ENCODE measurements around the gene C2orf68.

Gene C2orf68

DNA sequence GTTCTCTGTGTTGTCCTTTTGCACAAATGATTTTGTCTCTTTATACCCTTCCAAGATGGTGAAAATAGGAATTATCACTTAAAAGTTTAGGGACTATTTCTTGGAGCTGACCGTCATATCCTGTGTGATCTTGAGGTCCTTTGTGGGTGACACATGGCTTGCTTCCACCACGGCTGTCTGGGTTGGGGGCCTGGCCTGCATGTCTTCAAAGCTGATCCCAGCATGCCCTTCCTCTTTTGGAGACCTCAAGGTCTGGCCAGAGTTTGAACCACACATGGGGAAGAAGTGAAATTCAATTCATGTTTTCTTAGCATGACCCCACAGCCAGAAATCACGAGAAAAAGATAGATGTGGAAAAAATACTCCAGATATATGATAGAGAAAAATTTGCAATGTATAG, 42.1 kb upstream of the C2orf68 start:
- H3K4me3 ChIP-seq (ENCODE audit: low read depth in 1 of 2, low read length in 2 of 2): no peak overlapping the region
- TF ChIP-seq CTCF (IDR thresholded peaks at IDR 0.05; ENCODE audit: borderline replicate concordance, extremely low read depth, low read length, poor library complexity, severe bottlenecking): no peak
- TF ChIP-seq EZH2 (IDR thresholded peaks at IDR 0.05; ENCODE audit: borderline replicate concordance, low read depth, low read length, severe bottlenecking): no peak
- no peaks in the 10 kb centered on the region for H3K4me1 ChIP-seq (ENCODE audit: insufficient read depth, low read length)
- no peak overlapping the region for H3K4me2 ChIP-seq (ENCODE audit: insufficient read depth, low read length)
- H3K9me3 ChIP-seq (ENCODE audit: insufficient read depth, low read length, severe bottlenecking): no peaks in the 10 kb centered on the region
- H3K27ac ChIP-seq (ENCODE audit: low read length): no peak overlapping the region
- H4K20me1 ChIP-seq (ENCODE audit: insufficient read depth, low read length): no peaks in the 10 kb centered on the region
- H3K79me2 ChIP-seq (ENCODE audit: insufficient read depth, low read length): no peaks in the 10 kb centered on the region
- no peak for DNase-seq
- no peak overlapping the region for H3K9ac ChIP-seq (ENCODE audit: low read depth, low read length)
- peaks cover 54% of the 10 kb centered on the region for H3K36me3 ChIP-seq (ENCODE audit: insufficient read depth, low read length)
- ATAC-seq (ENCODE audit: insufficient read depth, low read depth): no peak
- H3K27me3 ChIP-seq (ENCODE audit: insufficient read depth, low read length, poor library complexity): no peaks in the 10 kb centered on the region
- no peak overlapping the region for H2AFZ ChIP-seq (ENCODE audit: low read depth, low read length)

- Histone ChIP-seq H2AFZ (ENCODE audit: low read depth, low read length) (no peak overlapping the region), H4K20me1 (ENCODE audit: insufficient read depth, low read length) (peaks cover 6% of the 10 kb centered on the region; the same call in 1 of the 2 replicates), H3K4me2 (ENCODE audit: insufficient read depth, low read length) (no peak overlapping the region), H3K9me3 (ENCODE audit: insufficient read depth, low read length, severe bottlenecking) (no peaks in the 10 kb centered on the region), H3K27ac (ENCODE audit: low read length) (no peak overlapping the region), H3K9ac (ENCODE audit: low read depth, low read length) (no peak overlapping the region), H3K79me2 (ENCODE audit: insufficient read depth, low read length) (no peaks in the 10 kb centered on the region), H3K4me3 (ENCODE audit: low read depth in 1 of 2, low read length in 2 of 2) (no peak overlapping the region), H3K27me3 (ENCODE audit: insufficient read depth, low read length, poor library complexity) (no peaks in the 10 kb centered on the region), H3K36me3 (ENCODE audit: insufficient read depth, low read length) (peaks cover 70% of the 10 kb centered on the region), H3K4me1 (ENCODE audit: insufficient read depth, low read length) (no peaks in the 10 kb centered on the region)
- no peak for DNase-seq
- TF ChIP-seq EZH2 (IDR thresholded peaks at IDR 0.05; ENCODE audit: borderline replicate concordance, low read depth, low read length, severe bottlenecking) (no peak), CTCF (IDR thresholded peaks at IDR 0.05; ENCODE audit: borderline replicate concordance, extremely low read depth, low read length, poor library complexity, severe bottlenecking) (no peak)
- ATAC-seq (ENCODE audit: insufficient read depth, low read depth): no peak
These were observed 40.2 kb upstream of the C2orf68 start for GRCh38 chr2:85652056-85652455.

- H3K4me1 ChIP-seq (ENCODE audit: insufficient read depth, low read length): no peaks in the 10 kb centered on the region
- H3K79me2 ChIP-seq (ENCODE audit: insufficient read depth, low read length): no peaks in the 10 kb centered on the region
- no peaks in the 10 kb centered on the region for H3K9me3 ChIP-seq (ENCODE audit: insufficient read depth, low read length, severe bottlenecking)
- no peak for DNase-seq
- H3K9ac ChIP-seq (ENCODE audit: low read depth, low read length): no peak overlapping the region
- no peak overlapping the region for H2AFZ ChIP-seq (ENCODE audit: low read depth, low read length)
- H3K4me2 ChIP-seq (ENCODE audit: insufficient read depth, low read length): no peak overlapping the region
- peaks cover 76% of the 10 kb centered on the region for H3K36me3 ChIP-seq (ENCODE audit: insufficient read depth, low read length)
- H3K4me3 ChIP-seq (ENCODE audit: low read depth in 1 of 2, low read length in 2 of 2): no peak overlapping the region
- TF ChIP-seq CTCF (IDR thresholded peaks at IDR 0.05; ENCODE audit: borderline replicate concordance, extremely low read depth, low read length, poor library complexity, severe bottlenecking) (no peak), EZH2 (IDR thresholded peaks at IDR 0.05; ENCODE audit: borderline replicate concordance, low read depth, low read length, severe bottlenecking) (no peak)
- no peaks in the 10 kb centered on the region for H3K27me3 ChIP-seq (ENCODE audit: insufficient read depth, low read length, poor library complexity)
- no peak for ATAC-seq (ENCODE audit: insufficient read depth, low read depth)
- peaks cover 6% of the 10 kb centered on the region; the same call in 1 of the 2 replicates for H4K20me1 ChIP-seq (ENCODE audit: insufficient read depth, low read length)
- H3K27ac ChIP-seq (ENCODE audit: low read length): no peak overlapping the region
These were observed 39.2 kb upstream of the C2orf68 start for GRCh38 chr2:85651097-85651496.

DNA sequence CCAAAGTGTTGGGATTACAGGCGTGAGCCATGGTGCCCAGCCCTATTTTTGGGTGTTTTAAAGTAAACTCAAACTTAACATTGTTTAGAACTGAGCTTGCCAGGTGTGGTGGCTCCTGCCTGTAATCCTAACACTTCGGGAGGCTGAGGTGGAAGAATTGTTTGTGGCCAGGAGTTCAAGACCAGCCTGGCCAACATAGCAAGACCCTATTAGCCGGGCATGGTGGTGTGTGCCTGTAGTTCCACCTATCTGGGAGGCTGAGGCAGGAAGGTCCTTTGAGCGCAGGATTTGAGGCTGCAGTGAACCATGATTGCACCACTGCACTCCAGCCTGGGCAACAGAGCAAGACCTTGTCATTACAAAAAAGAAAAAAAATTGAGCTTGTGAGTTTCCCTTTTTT, 38.6 kb upstream of the C2orf68 start:
- Histone ChIP-seq H3K9me3 (ENCODE audit: insufficient read depth, low read length, severe bottlenecking) (no peaks in the 10 kb centered on the region), H3K4me1 (ENCODE audit: insufficient read depth, low read length) (no peaks in the 10 kb centered on the region), H3K27ac (ENCODE audit: low read length) (no peak overlapping the region), H3K4me2 (ENCODE audit: insufficient read depth, low read length) (no peak overlapping the region), H3K36me3 (ENCODE audit: insufficient read depth, low read length) (peaks cover 79% of the 10 kb centered on the region), H3K79me2 (ENCODE audit: insufficient read depth, low read length) (no peaks in the 10 kb centered on the region; the same call in 1 of the 2 replicates), H3K4me3 (ENCODE audit: low read depth in 1 of 2, low read length in 2 of 2) (no peak overlapping the region), H2AFZ (ENCODE audit: low read depth, low read length) (no peak overlapping the region), H3K27me3 (ENCODE audit: insufficient read depth, low read length, poor library complexity) (no peaks in the 10 kb centered on the region), H3K9ac (ENCODE audit: low read depth, low read length) (no peak overlapping the region), H4K20me1 (ENCODE audit: insufficient read depth, low read length) (peaks cover 6% of the 10 kb centered on the region; the same call in 1 of the 2 replicates)
- no peak for DNase-seq
- TF ChIP-seq CTCF (IDR thresholded peaks at IDR 0.05; ENCODE audit: borderline replicate concordance, extremely low read depth, low read length, poor library complexity, severe bottlenecking) (no peak), EZH2 (IDR thresholded peaks at IDR 0.05; ENCODE audit: borderline replicate concordance, low read depth, low read length, severe bottlenecking) (no peak)
- no peak for ATAC-seq (ENCODE audit: insufficient read depth, low read depth)

All from DND-41 (cell line).